ENCODE measurements around the gene ZNF23.

The ZNF23 gene

DNA sequence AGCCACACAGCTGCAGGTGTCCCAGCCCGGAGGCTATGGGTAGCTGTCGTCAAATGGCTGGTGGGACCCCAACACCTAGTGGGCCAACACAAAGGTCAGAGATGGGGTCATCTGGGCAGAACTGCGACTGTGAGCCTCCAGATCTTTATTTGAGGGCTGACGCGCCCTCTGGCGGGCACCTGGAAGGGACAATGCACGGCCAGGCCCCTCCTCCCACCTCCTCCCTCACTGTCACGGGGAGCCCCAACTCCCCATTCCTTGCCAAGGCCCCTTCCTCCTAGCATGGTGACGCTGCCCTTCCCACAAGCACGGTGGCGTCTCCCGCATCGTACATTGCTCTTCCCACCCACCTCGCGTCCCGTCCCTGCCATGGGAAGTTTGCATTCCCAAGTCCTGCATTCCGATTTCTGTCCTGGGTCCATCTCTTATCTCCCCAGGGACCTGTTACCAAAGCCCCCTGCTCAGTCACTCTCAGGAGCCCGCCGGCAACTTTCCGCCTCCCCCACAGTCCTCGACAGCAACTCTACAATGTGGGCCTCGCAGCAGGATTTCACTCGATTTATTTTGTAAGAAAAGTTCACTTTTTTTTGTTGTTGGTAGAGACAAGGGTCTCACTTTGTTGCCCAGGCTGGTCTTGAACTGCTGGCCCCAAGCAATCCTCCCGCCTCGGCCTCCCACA is 21.2 kb downstream of the ZNF23 start:
- TF ChIP-seq, protein P1, sequence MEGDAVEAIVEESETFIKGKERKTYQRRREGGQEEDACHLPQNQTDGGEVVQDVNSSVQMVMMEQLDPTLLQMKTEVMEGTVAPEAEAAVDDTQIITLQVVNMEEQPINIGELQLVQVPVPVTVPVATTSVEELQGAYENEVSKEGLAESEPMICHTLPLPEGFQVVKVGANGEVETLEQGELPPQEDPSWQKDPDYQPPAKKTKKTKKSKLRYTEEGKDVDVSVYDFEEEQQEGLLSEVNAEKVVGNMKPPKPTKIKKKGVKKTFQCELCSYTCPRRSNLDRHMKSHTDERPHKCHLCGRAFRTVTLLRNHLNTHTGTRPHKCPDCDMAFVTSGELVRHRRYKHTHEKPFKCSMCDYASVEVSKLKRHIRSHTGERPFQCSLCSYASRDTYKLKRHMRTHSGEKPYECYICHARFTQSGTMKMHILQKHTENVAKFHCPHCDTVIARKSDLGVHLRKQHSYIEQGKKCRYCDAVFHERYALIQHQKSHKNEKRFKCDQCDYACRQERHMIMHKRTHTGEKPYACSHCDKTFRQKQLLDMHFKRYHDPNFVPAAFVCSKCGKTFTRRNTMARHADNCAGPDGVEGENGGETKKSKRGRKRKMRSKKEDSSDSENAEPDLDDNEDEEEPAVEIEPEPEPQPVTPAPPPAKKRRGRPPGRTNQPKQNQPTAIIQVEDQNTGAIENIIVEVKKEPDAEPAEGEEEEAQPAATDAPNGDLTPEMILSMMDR (IDR thresholded peaks at IDR 0.05), result no peak
- no peak overlapping the region for H3K27ac ChIP-seq
- H3K4me3 ChIP-seq, result no peak overlapping the region
- DNase-seq (ENCODE audit: low spot score), result no peak

GRCh38 chr16:71439523-71439922 is 22.5 kb downstream of the ZNF23 start:
- no peak overlapping the region for H3K27ac ChIP-seq
- DNase-seq (ENCODE audit: low spot score), result no peak
- TF ChIP-seq, protein P1 (IDR thresholded peaks at IDR 0.05), result no peak
- H3K4me3 ChIP-seq, result no peak overlapping the region

DNA sequence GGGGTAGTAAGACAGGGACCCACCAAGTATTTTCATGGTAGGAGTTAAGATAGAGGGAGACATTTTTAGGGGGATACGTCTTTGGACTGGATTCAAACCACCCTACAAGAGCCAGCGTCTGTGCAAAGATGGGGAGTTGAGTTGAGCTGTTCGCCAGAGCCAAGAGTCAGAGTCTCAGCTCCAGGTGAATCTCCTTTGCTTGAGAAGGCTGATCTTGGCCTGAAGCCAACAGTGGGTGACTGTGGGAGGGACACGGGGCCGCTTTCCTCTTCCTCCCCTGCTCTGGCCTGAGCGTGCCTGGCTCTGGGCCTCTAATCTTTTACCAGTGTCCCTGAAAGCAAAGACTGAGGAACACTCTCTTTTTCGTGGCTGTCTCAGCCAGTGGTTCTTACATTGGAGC is 25.6 kb downstream of the ZNF23 start:
- no peak for DNase-seq (ENCODE audit: low spot score)
- Histone ChIP-seq H3K4me3 (no peak overlapping the region), H3K27ac (no peak overlapping the region)
- TF ChIP-seq, protein P1 (IDR thresholded peaks at IDR 0.05), result no peak

- TF ChIP-seq, protein P1 (IDR thresholded peaks at IDR 0.05), result no peak
- DNase-seq (ENCODE audit: low spot score), result no peak
- H3K4me3 ChIP-seq, result no peak overlapping the region
- no peak overlapping the region for H3K27ac ChIP-seq
These were observed 29.1 kb downstream of the ZNF23 start for GRCh38 chr16:71432906-71433305.

DNA sequence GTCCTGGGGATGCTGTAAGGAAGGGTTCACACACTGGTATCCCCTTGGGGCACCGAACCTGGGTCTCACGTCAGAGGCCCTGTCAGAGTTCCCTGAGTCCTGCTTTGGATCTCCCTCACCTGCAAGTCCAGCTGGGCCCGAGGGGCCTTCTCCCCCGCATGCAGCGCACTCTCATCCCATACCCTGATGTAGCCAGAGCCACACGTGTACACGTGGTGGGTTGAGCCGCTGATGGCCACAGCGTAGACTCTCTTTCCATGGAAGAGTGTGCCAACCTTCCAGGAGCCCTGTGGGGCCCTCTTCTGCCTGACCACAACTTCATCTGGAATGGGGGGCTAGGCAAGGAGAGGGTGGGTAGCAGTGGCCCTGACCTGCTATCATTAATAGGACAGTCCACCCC is 30.1 kb downstream of the ZNF23 start:
- Histone ChIP-seq H3K27ac (no peak overlapping the region), H3K4me3 (no peak overlapping the region)
- no peak for DNase-seq (ENCODE audit: low spot score)
- TF ChIP-seq, protein P1 (IDR thresholded peaks at IDR 0.05), result no peak

GRCh38 chr16:71431176-71431575 is 30.9 kb downstream of the ZNF23 start:
- no peak overlapping the region for H3K4me3 ChIP-seq

DNA sequence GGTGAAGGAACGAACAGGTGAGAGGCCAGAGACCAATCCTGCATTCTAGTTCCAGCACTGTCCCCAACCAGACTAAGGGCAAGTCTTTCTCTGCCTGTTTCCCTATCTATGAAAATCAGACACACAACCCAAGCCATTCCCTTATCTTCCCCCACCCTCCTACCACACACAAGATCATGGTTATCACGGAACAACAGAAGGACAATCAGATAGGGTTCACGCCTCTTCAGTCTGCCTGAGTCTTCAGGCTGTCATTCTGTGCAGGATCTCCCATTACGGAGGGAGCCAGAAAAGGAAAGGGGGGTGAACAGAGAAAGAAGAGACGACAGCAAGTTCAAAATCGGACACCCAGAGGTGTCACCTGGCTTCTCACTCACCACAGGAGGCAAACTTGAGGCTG is 31.3 kb downstream of the ZNF23 start:
- Histone ChIP-seq H3K27ac (no peak overlapping the region), H3K4me3 (no peak overlapping the region)
- DNase-seq (ENCODE audit: low spot score), result no peak
- TF ChIP-seq, protein P1 (IDR thresholded peaks at IDR 0.05), result no peak

More at GRCh38 chr16:71431176-71431575, 30.9 kb downstream of the ZNF23 start:
- TF ChIP-seq, protein P1 (IDR thresholded peaks at IDR 0.05), result no peak
- DNase-seq (ENCODE audit: low spot score), result no peak
- no peak overlapping the region for H3K27ac ChIP-seq
